SK-N-MC (cell line): ENCODE measurements around the gene MAPRE3.

Source experiments
- EZH2 ChIP-seq: fragments of 200-600 bp; sonication (generic); IDR thresholded peaks from one replicate; pipeline ENCODE4 v1.6.1; 2017; ENCODE audit warnings: antibody characterized with exemption
- FOXP2 ChIP-seq: optimal IDR thresholded peaks from 2 replicates; pipeline ENCODE3; 2011; ENCODE audit warnings: mild to moderate bottlenecking, moderate library complexity; ENCODE audit not compliant: insufficient read depth; ENCODE audit errors: extremely low read length, control extremely low read depth

- no peak for TF ChIP-seq EZH2
- no peak for TF ChIP-seq FOXP2
Measured at GRCh38 chr2:27050281-27050995, 80.0 kb downstream of the MAPRE3 start.
